ENCODE measurements around the gene RNF150. TPM values are rescaled to one million over a fixed set of nuclear protein-coding genes. Genes with fewer than 3 reads are reported as not detected.

RNF150 gene
- total RNA-seq, 3 donors from 2014 or later = 2.5 to 88.8 (median 3.1) TPM

DNA sequence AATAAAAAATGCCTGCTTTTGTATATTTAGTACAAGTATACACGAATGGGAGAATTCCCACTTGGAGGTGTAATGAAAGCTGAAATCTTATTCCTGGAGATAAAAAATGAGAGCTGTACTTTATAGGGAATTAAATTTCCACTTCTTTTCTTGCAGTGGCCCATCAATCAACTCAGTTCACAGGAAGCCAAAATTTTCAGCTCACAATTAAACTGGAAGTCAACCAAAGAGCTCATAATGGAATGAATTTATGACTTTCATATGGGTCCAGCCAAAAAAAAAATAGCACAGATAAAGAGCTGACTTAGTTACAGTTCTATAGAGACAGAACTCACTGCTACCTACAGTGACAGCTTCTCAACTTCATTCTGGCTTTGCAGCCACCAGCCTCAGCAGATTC lies 261.9 kb downstream of the RNF150 start:
- no peak for DNase-seq
- H3K4me3 ChIP-seq = no peak overlapping the region
- no peaks in the 10 kb centered on the region for H3K4me1 ChIP-seq (ENCODE audit: low read depth)
- intact Hi-C loops (cut with DNase I, micrococcal nuclease) = no loop called here
- no peaks in the 10 kb centered on the region for H3K36me3 ChIP-seq (ENCODE audit: low read depth)
- ATAC-seq = no peak
- H3K9me3 ChIP-seq = no peaks in the 10 kb centered on the region
- TF ChIP-seq, protein P1, sequence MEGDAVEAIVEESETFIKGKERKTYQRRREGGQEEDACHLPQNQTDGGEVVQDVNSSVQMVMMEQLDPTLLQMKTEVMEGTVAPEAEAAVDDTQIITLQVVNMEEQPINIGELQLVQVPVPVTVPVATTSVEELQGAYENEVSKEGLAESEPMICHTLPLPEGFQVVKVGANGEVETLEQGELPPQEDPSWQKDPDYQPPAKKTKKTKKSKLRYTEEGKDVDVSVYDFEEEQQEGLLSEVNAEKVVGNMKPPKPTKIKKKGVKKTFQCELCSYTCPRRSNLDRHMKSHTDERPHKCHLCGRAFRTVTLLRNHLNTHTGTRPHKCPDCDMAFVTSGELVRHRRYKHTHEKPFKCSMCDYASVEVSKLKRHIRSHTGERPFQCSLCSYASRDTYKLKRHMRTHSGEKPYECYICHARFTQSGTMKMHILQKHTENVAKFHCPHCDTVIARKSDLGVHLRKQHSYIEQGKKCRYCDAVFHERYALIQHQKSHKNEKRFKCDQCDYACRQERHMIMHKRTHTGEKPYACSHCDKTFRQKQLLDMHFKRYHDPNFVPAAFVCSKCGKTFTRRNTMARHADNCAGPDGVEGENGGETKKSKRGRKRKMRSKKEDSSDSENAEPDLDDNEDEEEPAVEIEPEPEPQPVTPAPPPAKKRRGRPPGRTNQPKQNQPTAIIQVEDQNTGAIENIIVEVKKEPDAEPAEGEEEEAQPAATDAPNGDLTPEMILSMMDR (IDR thresholded peaks at IDR 0.05) = no peak

DNA sequence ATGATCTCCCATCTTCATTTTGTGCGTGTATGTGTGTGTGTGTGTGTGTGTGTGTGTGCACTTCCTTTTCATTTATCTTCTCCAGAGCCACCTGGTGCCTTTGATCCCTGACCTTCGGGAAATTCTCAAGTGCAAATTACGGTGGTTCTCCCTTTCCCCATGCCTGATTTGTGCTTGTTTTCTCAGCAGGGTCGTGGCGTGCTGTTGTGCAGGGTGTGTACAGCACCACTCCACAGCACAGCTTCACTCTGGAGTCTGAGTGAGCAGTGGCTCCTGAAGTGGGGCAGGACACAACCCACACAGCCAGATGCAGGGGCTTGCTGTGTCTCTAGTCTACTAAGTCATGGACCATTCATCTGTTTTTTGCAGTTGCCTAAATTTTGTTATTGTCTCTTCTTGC lies 262.8 kb downstream of the RNF150 start:
- DNase-seq (no peak), ATAC-seq (no peak)
- no peaks in the 10 kb centered on the region for H3K9me3 ChIP-seq
- TF ChIP-seq, protein P1 (IDR thresholded peaks at IDR 0.05) = no peak
- no peaks in the 10 kb centered on the region for H3K36me3 ChIP-seq (ENCODE audit: low read depth)
- H3K4me1 ChIP-seq (ENCODE audit: low read depth) = no peaks in the 10 kb centered on the region
- intact Hi-C loops (cut with DNase I, micrococcal nuclease) = no loop called here
- H3K4me3 ChIP-seq = no peak overlapping the region

DNA sequence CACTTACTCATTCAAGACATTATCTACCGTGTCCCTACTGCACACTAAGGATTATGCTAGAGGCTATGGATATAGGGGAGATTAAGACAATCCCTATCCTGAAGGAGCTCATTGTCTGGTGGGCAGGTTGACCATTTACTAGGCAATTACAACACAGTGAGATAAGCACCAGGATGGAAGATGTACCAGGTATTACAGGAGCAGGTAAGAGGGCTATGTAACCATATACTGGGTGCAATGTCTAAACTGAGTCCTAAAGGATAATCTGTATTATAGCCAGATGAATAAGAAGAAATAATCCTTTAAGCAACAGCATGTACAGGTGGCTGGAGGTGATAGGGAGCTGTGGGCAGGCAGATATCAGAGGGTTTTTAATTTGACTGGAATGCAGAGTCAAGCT lies 263.8 kb downstream of the RNF150 start:
- intact Hi-C loops (cut with DNase I, micrococcal nuclease) = no loop called here
- TF ChIP-seq, protein P1 (IDR thresholded peaks at IDR 0.05) = no peak

GRCh38 chr4:140867356-140867755 lies 265.9 kb downstream of the RNF150 start:
- intact Hi-C loops (cut with DNase I, micrococcal nuclease) = no loop called here
- DNase-seq (no peak), ATAC-seq (no peak)
- Histone ChIP-seq H3K36me3 (ENCODE audit: low read depth) (no peaks in the 10 kb centered on the region), H3K4me3 (no peak overlapping the region), H3K9me3 (no peaks in the 10 kb centered on the region), H3K4me1 (ENCODE audit: low read depth) (no peaks in the 10 kb centered on the region)
- TF ChIP-seq, protein P1 (IDR thresholded peaks at IDR 0.05) = no peak

More for the DNA sequence above, 263.8 kb downstream of the RNF150 start:
- H3K4me1 ChIP-seq (ENCODE audit: low read depth) = no peaks in the 10 kb centered on the region
- DNase-seq (no peak), ATAC-seq (no peak)
- H3K9me3 ChIP-seq = no peaks in the 10 kb centered on the region
- no peak overlapping the region for H3K4me3 ChIP-seq
- H3K36me3 ChIP-seq (ENCODE audit: low read depth) = no peaks in the 10 kb centered on the region

- intact Hi-C loops (cut with DNase I, micrococcal nuclease) = no loop called here
- ATAC-seq = no peak
- no peak overlapping the region for H3K4me3 ChIP-seq
- DNase-seq = no peak
- no peaks in the 10 kb centered on the region for H3K4me1 ChIP-seq (ENCODE audit: low read depth)
- H3K9me3 ChIP-seq = no peaks in the 10 kb centered on the region
- H3K36me3 ChIP-seq (ENCODE audit: low read depth) = no peaks in the 10 kb centered on the region
- TF ChIP-seq, protein P1 (IDR thresholded peaks at IDR 0.05) = no peak
These were observed 266.7 kb downstream of the RNF150 start for GRCh38 chr4:140866492-140867005.

All from mucosa of descending colon (tissue), 3 donors.